Measurements from ENCODE around the gene ABI3BP. TPM values are rescaled to one million over a fixed set of nuclear protein-coding genes. Genes with fewer than 3 reads are reported as not detected.

The ABI3BP gene
- total and polyA plus RNA-seq, 11 donors: 7.8 to 96.6 (median 26.4) TPM

DNA sequence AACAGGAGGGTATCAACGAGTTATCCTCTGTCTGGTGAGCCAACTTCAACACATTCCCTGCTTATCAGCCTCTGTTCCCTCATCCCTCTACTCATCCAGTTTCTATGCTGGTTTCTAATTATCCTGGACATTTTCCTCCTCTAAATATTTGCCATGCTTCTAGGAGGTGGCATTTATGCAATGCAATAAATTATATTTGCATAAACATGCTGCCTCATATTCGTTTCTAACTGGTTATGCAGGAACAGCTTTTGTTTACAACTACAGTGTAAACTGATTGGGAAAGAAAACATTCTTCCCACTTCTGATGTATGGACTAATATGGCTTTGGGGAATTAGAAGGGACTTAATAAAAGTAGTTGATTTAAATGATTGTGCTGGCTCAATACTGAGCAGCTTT, 161.6 kb downstream of the ABI3BP start:
- 51 to 60% (median 53%) methylated on average over 2 of the region's 2 CpGs for WGBS, 4 donors

DNA sequence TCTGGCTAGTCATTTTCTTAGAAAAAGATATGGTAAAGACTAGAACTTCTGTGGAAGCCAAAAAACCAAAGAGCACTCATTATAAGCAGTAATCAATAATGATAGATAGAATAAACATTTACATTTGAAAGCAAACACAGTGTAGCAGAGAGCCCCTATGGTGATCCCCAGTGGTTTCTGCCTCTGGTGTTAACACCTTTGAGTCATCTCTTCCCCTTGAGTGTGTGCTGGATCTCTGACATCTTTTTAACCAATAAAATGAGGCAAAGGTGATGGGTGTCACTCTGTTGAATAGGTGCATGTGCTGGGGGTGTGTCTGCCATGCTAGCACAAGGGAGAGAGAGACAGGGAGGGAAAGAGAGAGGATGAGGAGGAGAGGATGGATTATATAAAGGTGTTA, 162.3 kb downstream of the ABI3BP start:
- intact Hi-C loops (cut with DNase I): no loop called here
- H3K4me1 ChIP-seq: no peaks in the 10 kb centered on the region

More for the DNA sequence above, 161.6 kb downstream of the ABI3BP start:
- H3K4me1 ChIP-seq: no peaks in the 10 kb centered on the region
- DNase-seq (no peak), ATAC-seq (no peak)
- H3K9me3 ChIP-seq: no peaks in the 10 kb centered on the region
- H3K4me3 ChIP-seq: no peak overlapping the region
- TF ChIP-seq, protein P1, sequence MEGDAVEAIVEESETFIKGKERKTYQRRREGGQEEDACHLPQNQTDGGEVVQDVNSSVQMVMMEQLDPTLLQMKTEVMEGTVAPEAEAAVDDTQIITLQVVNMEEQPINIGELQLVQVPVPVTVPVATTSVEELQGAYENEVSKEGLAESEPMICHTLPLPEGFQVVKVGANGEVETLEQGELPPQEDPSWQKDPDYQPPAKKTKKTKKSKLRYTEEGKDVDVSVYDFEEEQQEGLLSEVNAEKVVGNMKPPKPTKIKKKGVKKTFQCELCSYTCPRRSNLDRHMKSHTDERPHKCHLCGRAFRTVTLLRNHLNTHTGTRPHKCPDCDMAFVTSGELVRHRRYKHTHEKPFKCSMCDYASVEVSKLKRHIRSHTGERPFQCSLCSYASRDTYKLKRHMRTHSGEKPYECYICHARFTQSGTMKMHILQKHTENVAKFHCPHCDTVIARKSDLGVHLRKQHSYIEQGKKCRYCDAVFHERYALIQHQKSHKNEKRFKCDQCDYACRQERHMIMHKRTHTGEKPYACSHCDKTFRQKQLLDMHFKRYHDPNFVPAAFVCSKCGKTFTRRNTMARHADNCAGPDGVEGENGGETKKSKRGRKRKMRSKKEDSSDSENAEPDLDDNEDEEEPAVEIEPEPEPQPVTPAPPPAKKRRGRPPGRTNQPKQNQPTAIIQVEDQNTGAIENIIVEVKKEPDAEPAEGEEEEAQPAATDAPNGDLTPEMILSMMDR (IDR thresholded peaks at IDR 0.05): no peak
- TF ChIP-seq POLR2A (IDR thresholded peaks at IDR 0.05): no peak
- intact Hi-C loops (cut with DNase I): no loop called here
- H3K27ac ChIP-seq: no peak overlapping the region
- peaks cover 0 to 14% (median 0%) of the 10 kb centered on the region in 9 donors for H3K36me3 ChIP-seq
- H3K27me3 ChIP-seq: no peaks in the 10 kb centered on the region

DNA sequence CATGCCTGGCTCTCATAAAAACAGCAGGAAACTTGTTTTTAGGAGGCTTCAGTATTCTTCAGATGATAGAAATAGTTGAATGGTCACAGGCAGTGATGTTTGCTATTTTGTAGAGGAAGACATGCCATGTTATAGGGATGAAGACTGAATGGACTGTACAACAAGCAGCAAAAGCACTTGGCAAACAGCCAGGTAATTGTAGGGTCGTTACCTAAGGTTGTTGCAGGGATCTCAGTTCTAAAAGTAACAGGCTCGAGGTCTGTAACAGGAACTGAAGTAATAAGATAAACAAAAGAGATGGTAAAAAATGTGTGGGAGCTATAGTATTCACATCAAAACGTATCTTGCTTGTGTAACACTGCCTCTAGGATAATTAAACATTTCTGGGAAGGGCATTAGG, 167.6 kb downstream of the ABI3BP start:
- H3K27me3 ChIP-seq: no peaks in the 10 kb centered on the region
- TF ChIP-seq, protein P1 (IDR thresholded peaks at IDR 0.05): no peak
- TF ChIP-seq POLR2A (IDR thresholded peaks at IDR 0.05): no peak
- no peak overlapping the region for H3K27ac ChIP-seq
- DNase-seq: no peak
- H3K4me1 ChIP-seq: no peaks in the 10 kb centered on the region
- ATAC-seq: no peak
- H3K9me3 ChIP-seq: no peaks in the 10 kb centered on the region
- no peak overlapping the region for H3K4me3 ChIP-seq
- H3K36me3 ChIP-seq: peaks cover 0 to 4% (median 0%) of the 10 kb centered on the region in 9 donors
- WGBS, 4 donors: 25 to 33% (median 29%) methylated on average over 3 of the region's 3 CpGs
- intact Hi-C loops (cut with DNase I): no loop called here

More for the DNA sequence above, 162.3 kb downstream of the ABI3BP start:
- ATAC-seq (no peak), DNase-seq (no peak)
- TF ChIP-seq, protein P1 (IDR thresholded peaks at IDR 0.05): no peak
- no peak for TF ChIP-seq POLR2A (IDR thresholded peaks at IDR 0.05)
- Histone ChIP-seq H3K36me3 (peaks cover 0 to 14% (median 0%) of the 10 kb centered on the region in 9 donors), H3K27me3 (no peaks in the 10 kb centered on the region), H3K9me3 (no peaks in the 10 kb centered on the region), H3K27ac (no peak overlapping the region), H3K4me3 (no peak overlapping the region)

DNA sequence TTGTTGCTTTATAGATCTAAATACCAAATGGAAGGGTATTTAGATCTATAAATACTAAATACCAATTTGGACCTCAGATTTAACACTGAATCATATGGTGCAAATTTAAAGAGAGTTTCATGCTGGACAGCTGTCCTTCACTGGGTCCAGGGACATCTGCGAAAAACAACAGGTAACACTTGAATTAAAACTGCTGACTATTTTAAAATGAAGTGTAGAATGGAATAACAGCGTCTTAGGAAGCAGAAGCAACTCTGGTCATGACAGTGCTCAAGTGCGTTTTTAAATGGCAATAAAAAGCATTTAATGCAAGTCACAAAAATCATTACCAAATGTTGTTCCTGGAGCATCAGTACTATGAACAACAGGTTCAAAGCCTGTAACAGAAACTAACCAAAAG, 177.6 kb downstream of the ABI3BP start:
- intact Hi-C loops (cut with DNase I): no loop called here
- Histone ChIP-seq H3K4me3 (no peak overlapping the region), H3K27ac (no peak overlapping the region), H3K4me1 (no peaks in the 10 kb centered on the region), H3K36me3 (peaks cover 0 to 6% (median 0%) of the 10 kb centered on the region in 9 donors), H3K9me3 (no peaks in the 10 kb centered on the region), H3K27me3 (no peaks in the 10 kb centered on the region)
- 73 to 92% (median 84%) methylated on average over 3 of the region's 3 CpGs for WGBS, 4 donors
- DNase-seq (no peak), ATAC-seq (no peak)
- TF ChIP-seq, protein P1 (IDR thresholded peaks at IDR 0.05): no peak
- no peak for TF ChIP-seq POLR2A (IDR thresholded peaks at IDR 0.05)
